GM18951 (cell line): Measurements from ENCODE around the gene USH2A.

Experiments
- POLR2A ChIP-seq: IDR thresholded peaks from 4 replicates; pipeline ENCODE4 v1.6.1; 2011; ENCODE audit warnings: mild to moderate bottlenecking; ENCODE audit not compliant: insufficient read length, insufficient read depth; ENCODE audit errors: extremely low read depth
- in situ Hi-C: fragments of 300-500 bp; cut with MboI; formaldehyde crosslinking; loops from one replicate; pipeline ENCODE4 v1.12.0; 2022; ENCODE audit warnings: low sequenced_read_pairs, mixed read lengths, inconsistent platforms; ENCODE audit not compliant: unreplicated experiment

The USH2A gene

DNA sequence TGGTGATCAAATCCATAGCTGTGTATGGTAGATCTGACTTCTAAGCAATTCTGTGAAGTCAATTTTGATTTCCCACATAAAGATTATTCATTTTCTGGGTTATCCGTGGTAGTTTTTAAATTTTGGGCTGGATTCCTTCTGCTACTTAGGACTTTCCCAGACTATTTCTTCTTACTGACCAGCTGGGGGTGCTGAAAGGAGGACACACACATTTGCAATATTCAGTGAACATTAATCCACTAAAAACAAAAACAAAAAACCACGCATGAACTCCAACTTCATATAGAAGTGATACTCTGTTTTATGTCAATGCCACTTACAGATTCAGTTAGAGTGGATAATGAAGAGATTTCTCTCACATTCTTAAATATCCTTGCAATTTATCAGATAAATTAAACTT is 750.8 kb downstream of the USH2A start:
- no peak for TF ChIP-seq POLR2A
- in situ Hi-C loops: no loop called here

DNA sequence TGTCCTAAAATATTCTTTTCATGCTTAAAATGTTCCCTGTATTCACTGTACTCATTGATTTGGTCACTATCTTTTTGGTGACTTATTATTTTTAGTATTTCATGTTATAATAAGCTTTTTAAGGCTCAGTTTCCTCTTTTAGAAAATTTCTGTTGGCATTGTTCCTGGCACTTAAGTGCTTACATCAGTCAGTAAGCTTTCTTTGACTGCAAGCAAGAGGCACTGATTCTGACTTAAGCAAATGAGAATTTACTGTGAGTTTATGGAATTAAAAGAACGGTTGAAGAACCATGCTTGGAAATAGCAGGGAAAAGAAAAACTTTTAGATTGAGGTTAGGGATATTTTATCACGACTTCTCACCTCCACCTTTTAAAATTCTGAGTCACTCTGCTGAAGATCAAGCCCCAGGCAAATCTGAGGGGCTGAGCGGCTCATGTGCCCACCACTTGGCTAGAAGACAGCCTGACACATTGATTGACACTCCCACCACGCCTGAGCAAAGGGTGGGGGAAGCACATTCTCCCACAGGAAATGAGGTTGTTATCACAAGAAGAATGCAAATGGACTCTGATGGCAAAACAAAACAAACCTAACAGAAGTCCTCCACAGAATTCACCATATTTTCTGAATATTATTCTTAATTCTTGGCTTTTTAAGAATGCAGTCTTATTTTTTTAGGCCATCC is 753.3 kb downstream of the USH2A start:
- TF ChIP-seq POLR2A: no peak

DNA sequence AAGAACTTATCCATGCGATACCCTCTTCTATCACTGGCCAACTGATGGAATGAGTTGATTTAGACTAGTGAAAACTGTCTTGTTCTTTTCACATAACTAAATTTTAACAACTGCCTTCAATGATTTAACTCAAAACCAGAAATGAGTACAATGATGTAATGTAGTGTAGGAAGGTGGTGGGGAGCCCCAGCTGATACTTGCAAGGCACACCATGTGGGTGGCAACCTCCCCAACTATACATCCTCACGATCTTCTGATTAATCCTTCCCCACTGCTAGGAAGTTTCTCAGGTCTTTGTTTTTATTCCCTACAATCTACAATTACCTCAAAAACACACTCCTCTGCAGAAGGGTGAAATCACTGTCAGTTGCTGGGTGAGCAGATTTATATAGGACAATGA is 755.5 kb downstream of the USH2A start:
- in situ Hi-C loops: no loop called here
- no peak for TF ChIP-seq POLR2A

More for the DNA sequence above, 753.3 kb downstream of the USH2A start:
- in situ Hi-C loops: no loop called here

DNA sequence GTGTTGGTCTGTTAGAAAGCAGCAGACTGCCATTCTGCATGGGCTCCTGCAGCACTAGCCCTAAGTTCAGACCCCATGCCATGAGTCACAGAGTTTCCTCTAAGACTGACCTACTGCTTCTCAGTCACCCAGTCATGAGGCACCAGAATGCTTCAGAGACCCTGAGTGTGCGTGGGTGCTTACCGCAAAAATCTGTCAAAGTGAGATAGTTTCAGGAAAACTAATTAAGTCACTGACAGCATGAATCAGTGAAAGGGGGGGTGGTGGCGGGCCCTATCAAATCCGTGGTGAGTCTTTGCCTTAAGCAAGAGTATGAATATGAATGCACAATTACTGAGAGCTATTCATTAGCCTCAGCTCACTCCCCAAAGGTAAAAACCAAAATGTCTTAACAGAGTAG is 758.0 kb downstream of the USH2A start:
- in situ Hi-C loops: no loop called here
- no peak for TF ChIP-seq POLR2A

DNA sequence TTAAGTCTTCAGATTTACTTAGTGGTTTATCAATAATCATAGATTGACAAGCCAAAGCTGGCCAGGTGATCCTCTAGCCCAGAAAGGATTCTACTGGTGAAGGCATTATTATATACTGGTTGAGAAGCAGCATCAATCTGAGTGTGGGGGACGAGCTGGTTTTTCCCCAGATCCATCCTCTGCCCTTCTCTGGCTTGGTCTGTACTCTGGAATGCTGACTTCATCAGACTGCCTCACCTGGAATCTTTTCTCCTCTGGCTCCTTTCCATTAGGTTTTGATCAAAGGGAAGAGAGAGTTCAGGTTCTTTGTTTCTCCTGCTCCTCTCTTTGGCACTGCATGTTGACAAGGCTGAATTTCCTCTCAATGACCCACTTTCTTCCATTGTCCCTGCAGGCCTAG is 762.2 kb downstream of the USH2A start:
- in situ Hi-C loops: no loop called here
- TF ChIP-seq POLR2A: no peak

DNA sequence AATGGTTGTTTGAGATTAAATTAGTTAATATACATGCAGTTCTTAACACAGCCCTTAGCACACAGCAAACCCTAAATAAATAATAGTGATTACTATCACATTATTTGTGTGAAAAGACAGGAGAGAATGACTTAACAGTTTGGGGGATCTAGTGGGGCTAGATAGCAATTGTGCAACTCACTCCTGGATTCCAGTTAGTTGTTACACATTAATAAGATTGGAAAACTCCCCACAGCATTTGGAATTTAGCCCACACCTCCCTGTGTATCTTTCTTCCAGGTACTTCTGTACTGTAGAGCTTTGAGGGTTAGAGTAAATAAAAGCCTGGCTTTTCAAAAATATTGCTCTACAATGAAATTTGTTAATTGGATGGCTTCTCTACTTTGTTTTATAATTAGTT is 763.0 kb downstream of the USH2A start:
- in situ Hi-C loops: no loop called here

DNA sequence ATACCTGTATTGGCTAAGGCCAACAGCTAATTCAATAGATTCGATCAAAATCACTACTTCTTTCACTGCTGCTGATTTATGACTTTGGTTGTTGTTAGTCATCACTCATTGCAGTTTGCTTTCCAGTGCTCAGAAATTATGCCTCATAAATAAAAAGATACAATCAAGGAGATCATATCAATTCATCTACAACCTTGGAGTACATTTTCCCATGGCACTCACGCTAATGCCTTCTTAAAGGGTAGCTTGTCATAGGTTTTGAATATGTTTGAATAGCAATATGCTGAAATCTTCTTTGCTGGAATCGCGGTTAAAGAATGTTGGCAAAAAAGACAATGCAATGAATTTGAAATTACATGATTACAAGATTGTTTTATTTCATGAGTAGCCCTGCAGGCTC is 766.2 kb downstream of the USH2A start:
- in situ Hi-C loops: no loop called here
- TF ChIP-seq POLR2A: no peak

More for the DNA sequence above, 763.0 kb downstream of the USH2A start:
- TF ChIP-seq POLR2A: no peak

DNA sequence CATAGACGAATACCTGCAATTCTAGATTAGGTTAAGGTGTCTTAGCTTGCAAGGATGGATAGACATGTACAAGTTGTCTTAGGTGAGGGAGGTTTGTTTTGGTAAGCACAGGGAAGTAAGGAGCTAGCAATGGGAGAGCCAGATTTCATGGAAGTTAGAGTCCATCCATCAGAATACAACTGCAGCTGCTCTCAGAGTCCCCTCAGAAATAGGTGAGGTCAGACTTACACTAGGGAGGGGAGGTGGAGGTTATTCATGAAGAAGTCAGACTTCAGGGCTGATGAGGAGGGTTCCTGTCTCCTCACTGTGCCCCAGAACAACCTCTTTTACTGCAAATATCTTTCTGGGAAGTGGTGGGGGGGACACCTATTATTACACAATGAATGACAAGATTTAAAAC is 770.9 kb downstream of the USH2A start:
- in situ Hi-C loops: no loop called here
- no peak for TF ChIP-seq POLR2A

DNA sequence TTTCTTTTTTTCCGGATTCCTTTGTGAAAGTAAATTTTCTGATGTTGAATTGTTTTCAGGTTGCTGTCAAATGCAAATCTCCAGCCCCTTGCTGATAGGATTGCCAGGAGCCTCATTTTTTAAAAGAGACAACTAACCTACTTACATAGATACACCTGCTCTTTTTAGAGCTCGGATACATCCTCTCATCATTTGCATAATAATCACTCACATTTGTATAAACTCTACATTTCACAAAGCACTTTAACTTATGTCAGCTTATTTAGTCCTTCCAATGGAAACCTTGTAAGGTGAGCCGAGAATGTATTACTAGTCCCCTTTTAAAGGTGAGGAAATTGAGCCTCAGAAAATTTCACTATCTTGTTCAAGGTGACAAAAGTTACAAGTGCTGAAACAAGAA is 771.4 kb downstream of the USH2A start:
- TF ChIP-seq POLR2A: no peak
- in situ Hi-C loops: no loop called here

DNA sequence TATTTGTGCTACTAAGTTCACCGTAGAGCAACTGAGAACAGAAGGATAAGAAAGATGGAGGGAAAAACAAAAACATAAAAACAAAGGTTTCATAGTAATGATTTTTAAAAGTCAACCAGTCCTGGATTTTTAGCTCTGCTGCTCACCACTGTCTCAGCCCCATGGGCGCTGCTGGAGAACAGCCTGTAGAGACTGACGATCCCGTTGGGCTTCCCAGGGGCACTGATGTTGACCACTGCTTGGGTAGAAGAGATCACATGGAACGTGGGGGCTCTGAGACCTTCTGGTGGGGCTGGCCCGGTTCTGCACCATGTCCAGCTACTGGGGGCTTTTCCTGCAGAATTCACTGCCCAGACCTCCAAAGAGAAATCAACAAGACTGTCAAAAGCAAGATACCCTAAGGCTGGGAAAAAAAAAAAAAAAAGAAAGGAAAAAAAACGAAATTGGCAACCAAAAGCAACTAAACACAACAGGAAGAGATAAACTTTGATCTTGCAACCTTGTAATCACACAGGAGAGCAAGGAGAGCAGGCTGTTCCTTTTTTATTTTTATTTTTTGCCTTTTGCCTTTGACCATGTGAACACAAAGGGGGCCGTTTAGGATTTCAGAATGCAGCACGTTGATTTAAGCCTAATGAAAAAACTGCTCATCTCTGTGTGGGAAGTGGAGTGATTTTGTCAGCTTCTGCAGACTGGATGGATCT is 772.6 kb downstream of the USH2A start:
- no peak for TF ChIP-seq POLR2A
- in situ Hi-C loops: no loop called here

DNA sequence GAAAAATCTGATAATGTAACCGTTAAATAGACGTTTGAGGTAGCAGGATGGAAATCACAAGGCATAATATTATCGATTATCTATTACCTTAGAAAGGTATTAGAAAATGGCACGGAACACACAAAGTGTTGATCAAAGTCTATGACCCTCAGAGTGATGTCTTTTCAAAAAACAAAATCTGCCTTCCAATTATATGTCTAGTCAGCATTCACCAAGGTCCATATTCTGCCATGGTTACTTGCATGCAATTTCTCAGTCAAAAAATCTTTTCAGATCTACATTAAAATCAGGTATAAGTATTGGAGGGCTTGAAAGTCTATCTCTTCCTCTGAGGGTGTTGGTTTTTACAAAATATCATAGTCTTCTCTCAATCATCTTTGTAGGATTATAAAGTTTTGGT is 774.3 kb downstream of the USH2A start:
- no peak for TF ChIP-seq POLR2A
- in situ Hi-C loops: no loop called here

DNA sequence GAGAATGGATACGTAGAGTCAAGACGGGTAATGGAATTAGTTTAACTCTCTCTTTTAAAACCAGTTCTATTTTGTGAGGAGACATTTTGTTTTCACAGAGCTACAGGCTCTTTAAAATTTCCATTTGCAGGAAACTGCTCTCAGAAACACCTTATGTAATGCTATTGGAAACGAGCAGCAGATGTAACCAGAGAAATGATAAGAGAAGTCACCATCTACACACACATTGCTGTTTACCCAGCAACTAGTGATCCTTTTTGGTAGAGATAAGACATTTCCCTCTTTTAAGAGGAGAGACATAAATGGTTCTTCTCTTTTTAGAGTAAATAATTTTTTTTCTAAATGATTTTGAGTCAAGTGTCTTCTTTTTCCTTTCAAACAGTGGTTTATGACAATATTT is 775.5 kb downstream of the USH2A start:
- in situ Hi-C loops: no loop called here
- TF ChIP-seq POLR2A: no peak

DNA sequence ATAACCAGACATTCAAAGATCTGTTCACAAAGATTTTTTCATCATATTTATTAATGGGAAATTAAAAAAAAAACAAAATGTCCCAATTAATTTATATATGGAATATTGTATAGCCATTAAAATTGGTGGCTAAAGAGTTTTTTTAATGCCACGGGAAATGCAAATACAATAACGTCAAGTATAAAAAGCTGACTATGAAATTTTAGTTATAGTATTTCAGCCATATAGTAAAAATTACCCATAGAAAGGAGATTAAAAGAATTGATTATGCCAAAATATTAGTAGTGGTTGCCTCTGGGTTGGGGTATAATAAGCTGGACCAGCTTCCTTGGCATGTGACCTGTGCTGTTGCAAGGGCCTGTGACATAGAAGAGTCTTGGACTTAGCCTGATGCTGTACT is 777.4 kb downstream of the USH2A start:
- no peak for TF ChIP-seq POLR2A
- in situ Hi-C loops: no loop called here

DNA sequence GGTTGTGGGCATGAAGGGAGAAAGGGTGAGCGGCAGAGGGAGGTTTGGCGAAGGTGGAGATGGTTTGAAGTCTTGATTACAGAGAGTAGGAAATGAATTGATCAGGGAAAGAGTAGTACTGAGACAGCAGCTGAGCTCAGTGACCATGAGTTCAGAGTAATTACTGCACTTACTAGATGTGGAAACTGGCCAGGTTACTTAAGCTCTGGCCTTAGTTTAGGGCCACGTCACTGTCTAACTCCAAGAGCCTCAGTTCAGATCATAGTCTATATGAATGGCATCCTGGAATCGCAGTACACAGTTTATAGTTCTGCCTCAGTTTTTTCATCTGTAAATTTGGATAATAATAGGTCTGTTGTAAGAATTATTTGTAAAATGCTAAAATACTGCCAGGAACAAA is 778.1 kb downstream of the USH2A start:
- in situ Hi-C loops: no loop called here
- TF ChIP-seq POLR2A: no peak

DNA sequence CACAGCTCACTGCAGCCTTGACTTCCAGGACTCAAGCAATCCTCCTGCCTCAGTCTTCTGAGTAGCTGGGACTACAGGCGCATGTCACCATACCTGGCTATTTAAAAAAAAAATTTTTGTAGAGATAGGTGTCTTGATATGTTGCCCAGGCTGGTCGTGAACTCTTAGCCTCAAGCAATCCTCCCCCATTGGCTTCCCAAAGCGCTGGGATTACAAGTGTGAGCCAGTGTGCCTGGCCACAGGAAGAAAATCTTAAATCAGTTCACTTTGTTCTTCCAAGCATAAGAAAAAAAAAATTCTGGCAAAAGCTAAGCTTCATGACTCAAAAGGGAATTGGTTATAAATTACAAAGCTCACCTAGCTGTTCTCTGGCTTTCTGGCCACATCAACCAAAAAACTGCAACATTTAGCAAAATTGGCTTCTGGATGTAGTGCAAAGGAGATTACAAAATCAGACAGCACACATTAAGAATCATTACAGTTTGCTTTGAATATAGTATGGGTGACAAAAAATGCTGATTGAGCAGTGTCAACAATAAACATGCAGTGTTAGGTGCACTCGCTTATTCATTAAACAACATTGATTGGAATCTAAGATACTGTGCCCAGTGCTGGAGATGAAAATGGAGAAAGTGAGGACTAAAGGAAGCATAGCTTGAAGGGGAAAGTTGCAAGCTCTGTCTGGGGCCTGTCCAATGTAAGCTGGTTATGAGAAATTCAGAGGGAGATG is 779.5 kb downstream of the USH2A start:
- no peak for TF ChIP-seq POLR2A

More for the DNA sequence above, 779.5 kb downstream of the USH2A start:
- in situ Hi-C loops: no loop called here
